Heart left ventricle (tissue), 16 donors: ENCODE measurements around the gene TMEM143. TPM values are rescaled to one million over a fixed set of nuclear protein-coding genes. Genes with fewer than 3 reads are reported as not detected.

ENCODE experiments used
- ATAC-seq, 4 donors: fragments of 200-7000 bp; cut with Tn5 transposase; one replicate each; pipeline ENCODE4 v1.9.1; 2020 to 2022; ENCODE audit warnings: moderate library complexity in 4 of 4, mild to moderate bottlenecking in 3 of 4, moderate number of reproducible peaks in 1 of 4
- DNase-seq, 5 donors: peaks; one replicate each; pipeline ENCODE4 v3.0.0-alpha.2; 2020
- H3K27ac ChIP-seq, 12 donors: fragments of 200-600 bp; sonication (generic) in 4 of 12; one replicate each; pipeline versions ENCODE4 v1.5.0 to v1.8.0; 2016 to 2022; ENCODE audit warnings: mild to moderate bottlenecking in 2 of 12
- H3K27me3 ChIP-seq, 9 donors: fragments of 200-600 bp; sonication (generic) in 2 of 9; one replicate each; pipeline versions ENCODE4 v1.5.1 to v1.8.0; 2016 to 2022; ENCODE audit warnings: mild to moderate bottlenecking in 3 of 9
- H3K36me3 ChIP-seq, 9 donors: fragments of 200-600 bp; sonication (generic) in 2 of 9; one replicate each; pipeline versions ENCODE4 v1.5.0 to v1.8.0; 2018 to 2022; ENCODE audit warnings: mild to moderate bottlenecking in 2 of 9
- H3K4me1 ChIP-seq, 12 donors: fragments of 200-600 bp; sonication (generic) in 4 of 12; one replicate each; pipeline versions ENCODE4 v1.5.0 to v1.8.0; 2016 to 2022; ENCODE audit warnings: mild to moderate bottlenecking in 3 of 12
- H3K4me3 ChIP-seq, 12 donors: fragments of 200-600 bp; sonication (generic) in 4 of 12; one replicate each; pipeline versions ENCODE4 v1.5.0 to v1.8.0; 2017 to 2022; ENCODE audit warnings: mild to moderate bottlenecking in 9 of 12, moderate library complexity in 4 of 12
- H3K9me3 ChIP-seq, 12 donors: fragments of 200-600 bp; sonication (generic) in 4 of 12; one replicate each; pipeline versions ENCODE4 v1.5.0 to v1.8.0; 2016 to 2022; ENCODE audit warnings: mild to moderate bottlenecking in 1 of 12
- CTCF ChIP-seq, 12 donors: fragments of 200-600 bp; sonication (generic) in 4 of 12; IDR thresholded peaks; one replicate each; pipeline versions ENCODE4 v1.5.0 to v1.8.0; 2018 to 2022; ENCODE audit warnings: antibody characterized with exemption in 12 of 12, mild to moderate bottlenecking in 5 of 12
- POLR2A ChIP-seq, 2 donors: fragments of 450-650 bp; IDR thresholded peaks; one replicate each; pipeline ENCODE4 v1.6.1; 2017; ENCODE audit warnings: antibody characterized with exemption in 2 of 2, mild to moderate bottlenecking in 2 of 2, moderate library complexity in 2 of 2
- WGBS, 4 donors: extraction: QIAGEN DNeasy Blood & Tissue Kit in 2 of 4; methylation state at CpG; one replicate each; pipeline versions ENCODE4 v1.1.5 to v1.1.7; 2013 to 2018; 5-methylcytosine and 5-hydroxymethylcytosine counted together
- intact Hi-C, 10 donors: fragments of 100-400 bp; cut with DNase I; formaldehyde crosslinking; loops; one replicate each; pipeline versions ENCODE4 v1.11.1 to v1.14.2; 2022
- polyA plus RNA-seq, 2 donors: library from polyadenylated mRNA; stranded (reverse); fragments of 200-250 nt; gene quantifications; one replicate each; pipeline ENCODE4 v1.2.3, GENCODE V29; 2013
- total RNA-seq, 9 donors: library from RNA; depleted of rRNA in 2 of 9; stranded (reverse); fragments of >200 nt in 2 of 9; fragmentation: NEBNext Ultra II Directional in 3 of 9; extraction: Animal tissue kit (Norgen Biotek cat#: 25700) in 3 of 9; gene quantifications; one replicate each; pipeline versions ENCODE4 v1.1.0 to v1.2.4, GENCODE V29; 2016 to 2023
- donor health status: ischemic (EF 13 %, LVEDD 7.1; RV severe dilation, severe dysfunction).
- donor health status: healthy with polysubstance abuse.
- donor health status: DM: no; HTN: yes; CAD: no.
- donor health status: DM: no; HTN: no; CAD: no.
- donor health status: ischemic (EF 25% LVEDD 6.9; RV normal size, moderate dysfunction).
- donor health status: ischemic (EF 25% LVEDD 5.7; RV mildly dilated, moderate dysfunction).
- donor health status: healthy.
- donor health status: DM: yes; HTN: yes; CAD: no.
- donor health status: ischemic (EF 35%, LVEDD 5.7; RV mildly dilated, moderate dysfunction).
- donor health status: nonischemic (EF 11% LVEDD 7.7; RV severe dilation, severe dysfunction).
- donor health status: DM: yes; HTN: yes; CAD: no.
- donor health status: PGD.
- donor health status: ischemic (EF 29% LVEDD 5.4; RV normal size, mild dysfunction).
- donor health status: nonischemic (EF 23%, LVEDD 6.1; RV moderate dilation, normal function).

TMEM143 gene
- total and polyA plus RNA-seq, 11 donors: 12.9 to 96.1 (median 63.5) TPM

GRCh38 chr19:48325265-48325910 is 38.4 kb downstream of the TMEM143 start, which contains the start of gene EMP3:
TSS of gene EMP3 (plus strand) at chr19:48325552. CDS start at chr19:48326845, 1,293 bp downstream.
- peak within 1 kb of the TSS; percentile 36 to 81 (median 60) for H3K4me3 ChIP-seq
- no peaks in the 10 kb centered on the region for H3K27me3 ChIP-seq
- peaks cover 0 to 89% (median 36%) of the 10 kb centered on the region in 12 donors for H3K4me1 ChIP-seq
- WGBS, 4 donors: 2% methylated on average over 22 of the region's 22 CpGs
- H3K36me3 ChIP-seq: peaks cover 0 to 30% (median 3%) of the 10 kb centered on the region in 9 donors
- peak; percentile 82 to 88 (median 86) for DNase-seq
- peak; percentile 2 to 43 (median 38) for ATAC-seq
- intact Hi-C loops: loop anchor here in 1 of 10 donors (10.0 kb wide), 1 partner anchor 259 kb away; no protein-coding TSS in a partner anchor
- peaks cover 0 to 7% (median 0%) of the 10 kb centered on the region in 12 donors for H3K9me3 ChIP-seq
- H3K27ac ChIP-seq: peak within 1 kb of the TSS; percentile 66 to 100 (median 86)
- TF ChIP-seq CTCF (IDR thresholded peaks at IDR 0.05): no peak
- TF ChIP-seq POLR2A (IDR thresholded peaks at IDR 0.05): peak in 1 of 2 donors; percentile 72

- Histone ChIP-seq H3K4me1 (peaks cover 0 to 60% (median 33%) of the 10 kb centered on the region in 12 donors), H3K27me3 (no peaks in the 10 kb centered on the region), H3K27ac (peak overlapping the region; percentile 79 to 100 (median 98)), H3K36me3 (no peaks in the 10 kb centered on the region), H3K9me3 (no peaks in the 10 kb centered on the region), H3K4me3 (peak overlapping the region; percentile 30 to 77 (median 60))
- 2 to 4% (median 3%) methylated on average over 27 to 63 of the region's 63 CpGs for WGBS, 4 donors
- DNase-seq: peak; percentile 99 to 100 (median 99)
- peak; percentile 89 to 93 (median 92) for ATAC-seq
- TF ChIP-seq CTCF (IDR thresholded peaks at IDR 0.05) (peak in 8 of 12 donors; percentile 12 to 45 (median 20)), POLR2A (IDR thresholded peaks at IDR 0.05) (peak in 1 of 2 donors; percentile 86)
- intact Hi-C loops: loop anchor here in 6 of 10 donors (1.0 to 10.0 kb wide), 9 partner anchors 11 to 265 kb away; partner anchors contain the start of genes SYNGR4 (in 3 of the 6), TMEM143 (in 3 of the 6), KDELR1 (in 2 of the 6) and GRIN2D (in 1 of the 6)
These were observed 41.8 kb downstream of the TMEM143 start for GRCh38 chr19:48321622-48322591.

GRCh38 chr19:48321372-48321621 is 42.4 kb downstream of the TMEM143 start:
- intact Hi-C loops: loop anchor here in 6 of 10 donors (1.0 to 10.0 kb wide), 9 partner anchors 12 to 266 kb away; partner anchors contain the start of genes SYNGR4 (in 3 of the 6), TMEM143 (in 3 of the 6), KDELR1 (in 2 of the 6) and GRIN2D (in 1 of the 6)
- ATAC-seq (peak; percentile 80 to 87 (median 82)), DNase-seq (peak; percentile 96 to 99 (median 98))

More at GRCh38 chr19:48321372-48321621, 42.4 kb downstream of the TMEM143 start:
- TF ChIP-seq CTCF (IDR thresholded peaks at IDR 0.05) (no peak), POLR2A (IDR thresholded peaks at IDR 0.05) (no peak)
- Histone ChIP-seq H3K36me3 (no peaks in the 10 kb centered on the region), H3K27ac (peak overlapping the region; percentile 79 to 100 (median 98)), H3K4me3 (peak overlapping the region; percentile 30 to 77 (median 60)), H3K27me3 (no peaks in the 10 kb centered on the region), H3K4me1 (peaks cover 0 to 54% (median 28%) of the 10 kb centered on the region in 12 donors), H3K9me3 (no peaks in the 10 kb centered on the region)
- WGBS, 4 donors: 1 to 2% (median 2%) methylated on average over 22 of the region's 22 CpGs
